ENCODE measurements around the gene GCK.
A peak's percentile ranks its signal among the peaks of the same experiment; 100 is the strongest.
"Not testable (repeated sequence)": the region's sequence is repeated elsewhere in the genome, so short reads cannot be mapped to it uniquely, and the experiment has no call there.

Gene GCK

DNA sequence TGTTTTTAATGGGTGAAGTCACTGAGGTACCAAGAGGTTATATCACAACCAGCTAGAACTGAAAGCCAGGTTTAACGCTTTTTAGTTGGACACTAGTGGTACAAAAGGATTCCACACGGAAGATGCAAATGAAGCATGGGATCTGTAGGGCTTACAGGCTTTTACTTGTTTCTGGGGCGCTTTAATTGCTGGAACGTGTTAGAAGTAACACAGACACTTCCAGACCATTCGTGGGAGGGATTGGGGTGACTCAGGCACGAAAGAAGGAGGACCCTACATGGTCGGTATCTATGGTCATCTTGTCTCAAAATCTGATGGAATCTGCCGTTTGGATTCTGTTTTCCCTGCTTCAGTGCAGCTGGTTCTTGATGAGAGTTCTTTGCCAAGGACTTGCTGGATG lies 12.6 kb upstream of the GCK start:
- no peak for DNase-seq (ENCODE audit: low read depth in 3 of 3)

DNA sequence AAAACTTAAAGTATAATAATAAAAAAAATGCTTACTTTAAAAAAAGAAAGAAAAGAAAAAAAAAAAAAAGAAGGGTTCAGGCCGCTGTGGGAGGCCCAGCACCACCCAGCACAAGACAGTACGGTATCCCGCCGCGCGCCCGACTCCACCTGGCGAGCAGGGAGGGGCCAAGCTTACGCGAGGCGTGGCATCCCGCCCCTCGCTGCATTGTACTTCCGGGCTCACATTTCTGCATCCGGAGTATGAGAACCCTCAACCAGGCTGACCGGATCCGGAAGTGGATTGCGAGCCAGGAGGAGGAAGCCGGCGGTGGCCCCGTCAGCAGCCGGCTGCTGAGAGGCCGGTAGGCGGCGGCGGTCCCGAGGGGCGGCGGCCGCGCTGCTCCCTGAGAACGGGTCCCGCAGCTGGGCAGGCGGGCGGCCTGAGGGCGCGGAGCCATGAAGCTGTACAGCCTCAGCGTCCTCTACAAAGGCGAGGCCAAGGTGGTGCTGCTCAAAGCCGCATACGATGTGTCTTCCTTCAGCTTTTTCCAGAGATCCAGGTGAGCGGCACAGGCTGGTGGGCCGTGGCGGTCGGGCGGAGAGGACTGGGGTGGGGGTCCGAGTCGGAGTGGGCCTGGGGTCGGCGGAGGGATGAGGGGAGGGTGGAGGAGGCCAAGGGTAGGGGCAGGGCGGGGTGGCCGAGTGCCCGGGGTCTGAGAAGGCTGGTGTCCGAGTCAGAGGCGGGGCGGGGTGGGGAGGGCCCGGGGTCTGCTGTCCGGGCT lies 11.6 kb upstream of the GCK start, which contains the start of gene YKT6:
Gene YKT6 (plus strand): TSS at position 280 of the 763 bp plus-strand sequence. CDS start 158 bp downstream, at position 438.
- peak; percentile 86 to 89 (median 87) for DNase-seq (ENCODE audit: low read depth in 3 of 3)

DNA sequence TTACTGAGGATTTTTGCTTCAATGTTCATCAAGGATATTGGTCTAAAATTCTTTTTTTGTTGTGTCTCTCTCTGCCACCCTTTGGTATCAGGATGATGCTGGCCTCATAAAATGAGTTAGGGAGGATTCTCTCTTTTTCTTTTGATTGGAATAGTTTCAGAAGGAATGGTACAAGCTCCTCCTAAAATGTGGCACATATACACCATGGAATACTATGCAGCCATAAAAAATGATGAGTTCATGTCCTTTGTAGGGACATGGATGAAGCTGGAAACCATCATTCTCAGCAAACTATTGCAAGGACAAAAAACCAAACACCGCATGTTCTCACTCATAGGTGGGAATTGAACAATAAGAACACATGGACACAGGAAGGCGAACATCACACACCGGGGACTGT lies 10.9 kb upstream of the GCK start:
- DNase-seq (ENCODE audit: low read depth in 3 of 3): not testable (repeated sequence)

DNA sequence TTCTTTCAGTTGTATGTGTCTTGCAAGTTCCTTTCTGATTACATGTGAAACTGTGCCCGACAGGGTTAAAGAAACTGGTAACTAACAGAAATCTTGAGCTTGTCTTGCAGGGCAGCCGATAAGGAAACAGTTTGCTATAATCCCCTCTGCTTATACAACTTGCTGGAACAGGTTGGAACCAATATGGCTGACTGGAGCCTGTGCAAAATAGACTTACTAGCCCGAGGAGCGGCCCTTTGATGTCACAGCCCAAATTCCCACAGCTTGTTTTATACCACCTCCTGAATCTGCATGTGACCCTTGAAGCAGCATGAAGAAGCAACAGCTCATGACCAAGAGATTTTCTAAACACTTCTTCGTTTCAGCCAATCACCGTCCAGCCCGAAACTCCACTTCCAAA lies 8.2 kb upstream of the GCK start:
- no peak for DNase-seq (ENCODE audit: low read depth in 3 of 3)

DNA sequence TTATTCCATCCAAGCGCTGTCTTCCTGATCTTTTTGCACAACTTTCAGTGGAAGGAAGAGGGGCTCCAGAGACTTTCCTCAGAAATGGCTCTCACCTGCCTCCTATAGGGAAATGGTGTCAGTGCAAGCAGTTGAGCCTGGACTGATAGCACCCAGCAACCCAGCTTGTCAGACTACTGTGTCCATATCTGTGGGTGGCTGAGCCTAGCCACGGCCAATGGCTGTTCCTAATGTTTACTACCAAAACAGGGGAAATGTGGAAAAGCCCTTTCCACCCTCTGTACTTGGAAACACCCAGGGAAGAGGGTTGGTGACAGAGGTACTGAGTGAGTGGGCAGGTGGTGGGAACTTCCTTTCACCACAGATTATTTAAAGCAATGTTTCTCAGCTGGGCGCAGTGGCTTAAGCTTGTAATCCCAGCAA lies 7.2 kb upstream of the GCK start:
- peak in 1 of 3 experiments; percentile 5 for DNase-seq (ENCODE audit: low read depth in 3 of 3)

DNA sequence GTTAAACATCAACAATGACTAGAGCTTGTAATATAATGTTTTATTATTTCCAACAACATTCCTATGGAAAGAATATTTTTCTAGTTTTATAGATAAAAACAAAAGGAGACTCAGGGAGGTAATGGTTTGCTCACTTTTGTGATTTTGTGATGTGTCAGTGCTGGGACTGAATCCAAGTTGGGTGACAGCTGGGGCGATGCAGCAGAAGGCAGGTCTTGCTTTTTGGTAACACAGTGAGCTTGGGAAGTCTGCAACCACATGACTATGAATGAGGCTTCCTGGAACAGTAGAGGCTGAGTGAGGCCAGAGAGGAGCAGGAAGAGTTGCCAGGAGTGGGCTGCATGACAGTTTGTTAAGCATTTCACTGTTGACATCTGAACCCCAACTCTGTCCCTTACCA lies 6.7 kb upstream of the GCK start:
- no peak for DNase-seq (ENCODE audit: low read depth in 3 of 3)

DNA sequence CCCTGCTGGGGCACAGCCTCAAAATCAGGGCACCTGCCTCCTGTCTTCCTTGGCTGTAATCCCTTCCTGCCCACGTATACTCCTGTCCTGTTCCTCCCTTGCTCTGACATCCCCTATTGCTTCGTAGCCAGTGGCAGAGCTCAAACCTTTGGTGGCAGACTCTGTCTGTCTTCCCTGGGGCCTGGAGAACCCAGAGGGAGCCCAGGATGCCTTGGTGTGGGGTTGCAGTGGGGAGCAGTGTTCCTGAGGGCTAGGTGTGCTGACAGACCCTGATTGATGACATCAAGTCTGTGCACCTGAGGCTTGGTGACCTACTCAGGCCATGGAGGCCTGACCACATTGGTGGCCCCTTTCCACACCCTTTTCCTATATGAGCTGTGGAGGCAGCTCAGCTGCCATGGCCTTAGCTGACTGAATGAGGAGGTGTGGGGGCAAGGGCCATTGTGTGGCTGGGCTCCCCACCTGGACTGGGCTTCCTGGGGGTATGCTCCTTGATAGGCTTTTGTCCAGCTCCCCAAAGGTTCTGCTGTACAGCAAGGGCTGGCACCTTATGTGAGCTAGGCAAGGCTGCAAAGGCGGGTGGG lies 5.4 kb upstream of the GCK start:
- DNase-seq (ENCODE audit: low read depth in 3 of 3): no peak

DNA sequence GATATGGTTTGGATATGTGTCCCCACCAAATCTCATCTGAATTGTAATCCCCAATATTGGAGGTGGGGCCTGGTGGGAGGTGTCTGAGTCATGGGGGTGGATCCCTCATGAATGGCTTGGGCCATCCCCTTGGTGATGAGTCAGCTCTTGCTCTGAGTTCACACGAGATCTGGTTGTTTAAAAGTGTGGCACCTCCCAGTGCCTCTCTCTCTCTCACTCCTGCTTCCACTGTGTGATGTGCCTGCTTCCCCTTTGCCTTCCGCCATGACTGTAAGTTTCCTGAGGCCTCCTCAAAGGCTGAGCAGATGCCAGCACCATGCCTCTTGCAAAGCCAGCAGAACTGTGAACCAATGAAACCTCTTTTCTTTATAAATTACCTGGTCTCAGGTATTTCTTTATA lies 4.8 kb upstream of the GCK start:
- peak in 2 of 3 experiments; percentile 13 to 34 for DNase-seq (ENCODE audit: low read depth in 3 of 3)

DNA sequence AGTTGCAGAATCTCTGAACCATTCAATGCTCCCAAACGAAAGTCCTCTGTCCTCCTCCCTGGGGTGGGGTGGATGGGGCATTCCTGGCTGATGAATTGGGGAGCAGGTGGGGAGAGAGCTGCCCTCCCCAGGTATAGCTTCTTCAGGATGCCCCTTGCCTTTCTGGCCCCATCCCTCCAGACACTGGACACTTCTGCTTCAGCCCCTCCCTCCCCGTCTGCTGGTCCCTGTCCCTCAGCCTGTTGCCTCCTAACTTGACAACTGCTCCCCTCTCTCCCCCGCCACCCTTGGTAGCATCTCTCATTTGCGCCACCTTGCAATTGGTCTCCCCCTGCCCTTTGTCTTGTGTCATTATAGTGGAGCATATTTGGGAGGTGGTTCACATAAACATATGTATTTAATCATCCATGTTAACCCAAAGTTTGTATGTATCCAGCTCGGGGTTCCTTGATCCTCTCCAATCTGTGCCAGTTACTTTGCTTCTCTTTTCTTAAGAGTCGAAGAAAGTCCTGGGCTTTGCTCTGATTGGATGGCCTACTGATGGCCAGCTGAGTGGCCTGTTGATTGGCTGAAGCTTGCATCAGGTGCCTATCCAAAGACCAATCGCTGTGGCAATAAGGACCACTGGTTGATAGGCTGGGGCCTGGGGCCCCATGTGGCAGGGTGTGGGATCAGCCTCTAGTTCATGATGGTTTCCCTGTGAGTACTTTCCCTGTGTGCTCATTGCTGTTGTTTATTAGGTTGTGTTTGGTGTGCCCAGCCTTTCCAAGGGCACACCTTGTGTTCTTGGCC lies 4.0 kb upstream of the GCK start:
- DNase-seq (ENCODE audit: low read depth in 3 of 3): no peak

DNA sequence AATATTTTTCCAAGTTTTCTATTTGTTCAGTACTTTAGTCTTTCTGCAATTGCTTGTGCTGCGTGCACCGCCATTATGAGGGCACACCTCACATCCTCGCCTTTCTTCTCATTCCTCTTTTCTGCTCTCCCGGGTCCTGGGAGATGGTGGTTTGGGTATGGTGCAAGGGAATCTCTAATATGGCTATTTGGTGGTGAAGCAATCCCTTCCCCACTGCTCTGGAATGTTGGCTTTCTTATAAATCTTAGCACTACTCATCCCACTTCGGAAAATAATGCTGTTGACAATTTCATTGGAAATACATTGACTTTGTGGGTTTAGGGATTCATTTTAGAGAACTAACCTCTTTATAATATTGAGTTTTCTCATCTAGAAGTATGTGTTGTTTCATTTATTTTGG lies 1.9 kb upstream of the GCK start:
- DNase-seq (ENCODE audit: low read depth in 3 of 3): no peak

DNA sequence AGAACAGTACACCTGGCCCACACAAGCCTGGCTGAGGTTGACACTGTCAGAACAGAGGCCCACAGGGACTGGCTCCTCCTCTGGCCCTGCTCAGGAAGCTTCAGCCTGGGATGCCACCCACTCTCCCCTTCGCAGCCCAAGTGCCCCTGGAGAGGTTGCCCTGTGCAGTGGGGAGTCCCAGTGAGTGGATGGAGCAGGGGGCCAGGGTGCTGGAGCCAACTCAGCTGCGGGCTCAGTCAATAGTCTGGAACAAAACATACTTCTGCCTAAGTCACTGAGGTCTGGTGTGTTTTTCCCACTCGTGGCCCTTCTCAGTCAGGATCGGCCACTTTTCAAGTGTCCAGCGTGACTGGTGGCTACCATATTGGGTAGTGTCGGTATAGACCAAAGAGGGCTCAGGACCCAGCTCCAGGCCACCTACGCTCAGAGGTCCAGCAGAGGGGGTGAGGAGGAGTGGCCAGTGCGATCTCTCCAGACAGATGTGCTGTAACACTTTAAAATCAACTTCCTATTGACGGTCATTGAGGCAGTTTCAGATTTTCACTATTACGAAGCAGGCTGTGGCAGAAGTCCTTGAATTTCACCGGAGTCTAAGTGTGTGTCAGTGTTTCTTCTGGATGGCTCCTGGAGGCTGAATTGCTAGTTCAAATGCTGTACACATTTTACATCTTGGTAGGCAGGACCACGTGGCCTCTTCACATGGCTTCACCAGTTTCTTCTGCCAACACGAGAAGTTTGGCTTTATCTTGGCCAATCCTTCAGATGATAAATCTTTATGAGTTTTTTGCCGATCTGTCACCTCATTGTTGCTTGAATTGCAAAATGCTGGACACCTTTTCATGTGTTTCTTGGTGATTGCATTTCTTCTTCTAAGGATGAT lies 994 bp upstream of the GCK start:
- DNase-seq (ENCODE audit: low read depth in 3 of 3): no peak

DNA sequence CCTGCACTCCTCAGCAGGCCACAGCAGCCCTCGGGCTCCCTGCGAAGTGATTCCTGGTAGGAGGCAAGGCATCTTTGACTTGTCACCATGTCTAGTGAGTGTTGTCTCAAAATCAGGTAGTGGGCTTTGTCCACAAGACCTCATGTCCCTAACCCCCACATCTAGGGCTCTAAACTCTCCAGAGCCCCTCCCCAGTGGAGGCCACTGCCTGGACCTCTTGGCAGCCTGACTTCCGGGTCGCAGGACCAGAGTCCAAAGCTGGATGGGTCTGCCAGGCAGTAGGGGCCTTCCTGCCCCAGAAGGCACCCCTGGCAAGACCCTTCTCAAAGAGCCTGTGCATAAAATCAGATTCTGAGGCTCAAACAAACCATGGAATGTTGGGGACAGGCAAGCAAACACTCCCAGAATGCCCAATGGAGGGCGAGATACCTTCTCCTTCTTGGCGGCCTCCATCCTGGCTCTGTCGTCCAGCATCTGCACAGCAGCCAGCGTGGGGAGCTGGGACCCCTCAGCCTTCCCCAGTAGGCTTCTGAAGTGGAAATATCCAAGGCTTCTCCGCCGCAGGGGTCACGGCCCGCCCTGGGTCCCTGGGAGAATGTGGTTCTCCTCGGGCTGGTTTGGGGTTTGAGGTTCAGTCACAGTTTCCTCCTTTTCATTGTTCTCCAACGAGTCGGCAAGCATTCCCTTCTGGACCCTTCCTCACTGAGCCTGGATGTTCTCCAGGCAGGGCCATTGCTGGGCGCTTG lies 586 bp downstream of the GCK start:
- no peak for DNase-seq (ENCODE audit: low read depth in 3 of 3)

DNA sequence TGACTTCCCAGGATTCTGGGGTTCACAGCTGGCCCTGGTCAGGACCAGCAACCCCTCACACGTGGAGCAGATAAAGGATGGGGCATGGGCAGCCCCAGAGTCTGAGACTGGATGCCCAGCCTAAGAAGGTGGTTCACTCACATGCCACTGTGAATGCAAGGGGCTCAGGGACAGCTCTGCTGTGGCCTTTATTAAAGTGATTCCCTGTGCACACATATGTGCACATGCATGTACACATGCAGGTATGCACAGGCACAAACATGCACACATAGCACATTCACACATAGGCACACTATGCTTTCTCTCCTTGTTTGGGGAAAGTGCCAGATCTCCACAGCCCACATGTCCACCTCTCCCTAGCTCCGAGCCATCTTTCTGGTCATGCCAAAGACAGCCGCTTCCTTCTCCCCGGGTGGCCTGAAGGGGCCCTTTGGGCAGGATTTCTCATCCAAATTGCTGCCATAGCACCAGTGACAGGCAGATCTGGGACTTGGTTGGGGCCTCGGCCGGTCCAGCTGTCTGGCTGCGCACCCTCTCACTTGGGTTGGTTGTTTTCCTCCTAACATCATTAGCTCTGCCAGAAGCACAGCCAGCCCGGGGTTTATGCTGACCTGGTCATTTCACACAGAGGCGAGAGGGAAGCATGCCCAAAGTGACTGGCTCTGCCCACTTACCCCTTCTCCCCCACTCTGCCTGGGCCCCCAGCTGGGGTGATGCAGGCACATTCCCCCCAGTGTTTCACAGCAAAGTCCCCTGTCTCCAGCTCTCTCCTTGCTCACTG lies 1.4 kb downstream of the GCK start:
- no peak for DNase-seq (ENCODE audit: low read depth in 3 of 3)

DNA sequence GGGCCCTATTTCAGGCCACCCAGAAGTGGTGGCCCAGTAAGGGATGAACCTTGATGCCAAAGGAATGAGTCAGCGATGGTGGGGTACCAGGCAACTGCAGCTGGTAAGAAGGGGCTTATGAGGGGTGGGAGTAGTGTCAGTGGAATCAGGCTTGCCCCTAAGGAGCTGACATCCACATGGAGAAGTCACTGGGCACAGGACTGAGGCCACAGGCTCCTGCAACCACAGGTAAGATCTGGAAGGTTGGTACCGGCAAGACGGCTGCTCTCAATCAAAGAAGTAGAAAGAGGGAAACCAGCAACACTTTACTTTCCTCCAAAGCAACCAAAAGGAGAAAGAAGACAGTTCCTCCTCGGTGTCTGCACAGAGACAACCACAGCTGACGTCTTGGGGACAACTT lies 2.5 kb downstream of the GCK start:
- no peak for DNase-seq (ENCODE audit: low read depth in 3 of 3)

DNA sequence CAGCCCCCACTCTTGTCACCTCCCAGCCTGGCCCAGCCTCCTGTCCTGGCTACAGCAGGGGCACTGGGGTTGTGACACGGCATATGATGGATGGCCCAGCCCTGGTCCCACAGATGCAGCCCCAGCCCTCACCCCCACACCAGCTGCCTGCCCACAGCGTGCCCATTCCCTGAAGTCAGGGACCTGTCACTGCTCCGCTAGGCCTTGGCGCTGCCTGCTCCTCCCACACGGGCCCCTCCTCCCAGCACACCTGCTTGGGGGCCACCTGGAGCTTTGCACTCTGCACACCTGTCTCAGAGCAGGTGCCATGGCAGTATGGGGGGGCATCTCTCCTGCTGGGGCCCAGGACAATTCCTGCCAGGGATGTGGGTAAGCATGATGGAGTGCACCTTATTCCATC lies 3.5 kb downstream of the GCK start:
- DNase-seq (ENCODE audit: low read depth in 3 of 3): no peak

DNA sequence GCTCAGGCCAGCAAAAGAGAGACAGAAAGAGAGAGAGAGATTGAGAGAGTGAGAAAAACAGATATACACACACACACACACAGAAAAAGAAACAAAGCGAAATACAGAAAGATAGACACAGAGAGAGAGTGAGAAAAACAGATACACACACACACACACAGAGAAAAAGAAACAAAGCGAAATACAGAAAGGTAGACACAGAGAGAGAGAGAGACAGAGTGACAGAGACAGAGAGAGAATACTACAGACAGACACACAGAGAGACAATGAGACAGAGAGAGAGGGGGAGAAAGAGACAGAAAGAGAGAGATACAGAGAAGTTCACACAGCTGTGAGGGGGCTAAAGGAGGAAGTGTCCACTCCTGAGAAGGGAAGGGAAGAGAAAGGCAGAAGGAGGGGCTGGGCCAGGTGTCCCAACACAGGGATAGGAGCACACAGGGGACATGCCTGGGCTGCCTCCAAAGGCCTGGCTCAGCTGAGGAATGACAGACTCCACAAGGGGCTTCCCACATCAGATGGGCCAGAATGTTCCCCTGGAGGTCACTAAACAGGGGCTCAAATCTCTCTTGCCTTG lies 4.3 kb downstream of the GCK start:
- no peak for DNase-seq (ENCODE audit: low read depth in 3 of 3)

DNA sequence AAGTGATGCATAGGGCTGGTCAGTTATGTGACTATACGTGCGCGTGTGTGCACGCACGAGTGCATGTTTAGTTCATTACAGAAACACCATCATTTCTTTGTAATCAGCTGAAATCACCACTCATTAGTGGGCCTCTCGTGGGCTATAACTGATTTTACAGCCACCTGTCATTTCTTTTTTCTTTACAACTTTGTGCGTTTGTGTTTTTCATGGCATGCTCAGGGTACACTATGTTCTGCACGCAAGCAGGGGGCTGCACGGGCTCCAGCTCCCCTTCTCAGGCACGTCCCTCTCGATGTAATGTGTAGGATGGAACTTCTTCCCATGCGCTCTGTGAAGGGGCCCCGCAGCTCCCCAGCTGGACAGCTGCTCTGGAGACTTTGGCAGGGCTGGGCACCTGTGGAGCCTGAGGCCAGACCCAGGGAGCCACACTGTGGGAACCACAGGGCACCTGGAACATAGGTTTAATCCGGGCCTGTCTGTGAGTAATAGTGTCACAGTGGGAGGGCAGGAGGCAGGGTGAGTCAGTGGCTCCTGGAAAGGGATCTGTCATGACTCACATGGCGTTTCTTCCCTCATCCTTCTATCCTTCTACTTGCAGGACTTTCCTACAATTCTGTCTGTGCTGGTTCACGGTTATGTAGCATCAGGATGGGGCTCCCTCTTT lies 4.9 kb downstream of the GCK start:
- no peak for DNase-seq (ENCODE audit: low read depth in 3 of 3)

DNA sequence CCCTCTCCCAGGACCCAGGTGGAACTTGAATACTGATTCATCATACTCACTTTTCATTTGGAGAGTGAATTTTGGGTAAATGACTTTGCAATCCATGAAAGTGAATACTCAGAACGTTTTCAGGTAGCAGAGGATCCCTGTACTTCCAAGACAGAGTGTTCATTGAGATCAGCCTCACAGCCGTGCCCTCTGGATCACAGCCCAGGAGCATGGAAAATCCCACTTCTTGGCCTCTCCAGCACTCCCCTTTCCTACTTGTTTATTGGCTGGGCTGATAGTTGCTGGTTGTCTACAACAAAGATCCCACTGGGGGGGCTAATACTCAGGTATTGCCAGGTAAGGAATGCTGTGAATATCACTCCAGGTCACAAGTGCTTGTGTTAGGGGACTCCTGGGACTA lies 5.9 kb downstream of the GCK start:
- DNase-seq (ENCODE audit: low read depth in 3 of 3): no peak

DNA sequence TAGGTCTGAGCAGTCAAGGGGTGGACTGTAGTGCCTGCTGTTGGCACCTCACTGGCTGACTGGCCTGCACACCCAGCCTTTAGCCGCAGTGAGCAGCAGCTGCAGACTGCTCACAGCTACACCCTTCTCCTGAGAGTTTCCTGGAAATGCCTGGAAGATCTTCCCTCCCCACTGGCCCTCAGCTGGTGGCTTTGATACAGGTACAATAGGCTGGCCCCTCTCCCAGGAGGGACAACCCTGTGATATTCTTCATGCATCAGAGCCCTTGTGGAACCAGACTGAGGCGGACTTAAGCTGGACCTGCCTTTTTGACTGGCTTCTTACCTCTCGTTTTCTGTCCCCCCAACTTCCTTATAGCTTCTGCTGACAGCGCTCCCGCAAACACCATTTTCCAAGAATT lies 6.4 kb downstream of the GCK start:
- no peak for DNase-seq (ENCODE audit: low read depth in 3 of 3)
